GM23248 (cell line): ENCODE measurements around the gene SLC34A1.

Source experiments
- EZH2 ChIP-seq: fragments of 200-600 bp; sonication (generic); IDR thresholded peaks from 2 replicates; pipeline ENCODE4 v1.6.1; 2018; ENCODE audit warnings: antibody characterized with exemption, mild to moderate bottlenecking; ENCODE audit not compliant: insufficient read depth, poor library complexity, severe bottlenecking
- EZH2phosphoT487 ChIP-seq: fragments of 200-600 bp; sonication (generic); IDR thresholded peaks from 2 replicates; pipeline ENCODE4 v1.6.1; 2018; ENCODE audit warnings: antibody characterized with exemption, moderate library complexity, mild to moderate bottlenecking, low read depth; ENCODE audit not compliant: insufficient read depth

GRCh38 chr5:177361418-177362291, 22.6 kb upstream of the SLC34A1 start:
- TF ChIP-seq EZH2phosphoT487 (no peak), EZH2 (no peak)
